GOT3 (cell line): ENCODE measurements around the gene PAPPA2.

Source experiments
- DNase-seq: peaks from one replicate; lab custom pipeline; 2025; ENCODE audit warnings: mixed read lengths; lab: John Stamatoyannopoulos, UW

The PAPPA2 gene

GRCh38 chr1:176803596-176803995, 340.6 kb downstream of the PAPPA2 start:
- DNase-seq, result no peak

DNA sequence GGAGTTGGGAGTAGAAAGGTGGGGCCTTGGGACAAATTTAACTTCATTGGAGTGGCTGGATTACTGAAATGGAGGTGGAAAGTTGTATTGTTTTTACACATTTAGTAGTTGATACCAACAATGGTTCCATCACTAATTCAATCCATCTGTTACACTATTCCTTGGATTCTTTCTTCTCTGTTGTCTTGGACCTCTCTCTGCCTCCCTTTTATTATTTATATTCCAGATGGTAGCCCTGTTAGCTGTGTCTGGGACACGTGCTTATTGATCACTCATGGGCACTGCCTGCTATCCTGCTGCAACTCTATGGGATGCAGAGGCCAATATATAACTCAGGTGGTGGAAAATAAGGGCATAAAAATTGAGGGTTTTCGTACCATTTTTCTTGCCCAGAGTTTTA, 346.3 kb downstream of the PAPPA2 start:
- DNase-seq, result no peak

- no peak for DNase-seq
Observed at GRCh38 chr1:176811511-176812288, 348.7 kb downstream of the PAPPA2 start.

GRCh38 chr1:176815621-176816020, 352.6 kb downstream of the PAPPA2 start:
- DNase-seq, result no peak

DNA sequence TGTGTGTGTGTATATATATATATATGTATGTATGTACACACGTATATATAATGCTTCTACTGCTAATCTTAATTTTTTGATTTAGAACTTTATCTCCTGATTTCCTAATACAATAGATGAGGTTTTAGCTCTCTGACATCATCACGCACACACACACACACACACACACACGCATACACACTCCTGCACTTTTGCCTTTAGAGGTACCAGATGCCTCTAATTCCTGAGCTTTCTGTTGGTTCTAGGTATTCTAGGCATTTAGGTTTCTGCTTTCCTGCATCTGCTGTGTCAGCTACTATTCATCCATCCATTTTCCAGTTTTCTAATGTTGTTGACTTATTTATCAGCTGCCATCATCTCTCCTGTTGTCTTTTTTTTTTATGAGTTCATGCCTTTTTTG, 353.3 kb downstream of the PAPPA2 start:
- DNase-seq, result no peak

GRCh38 chr1:176820391-176821031, 357.5 kb downstream of the PAPPA2 start:
- no peak for DNase-seq

- no peak for DNase-seq
Observed at GRCh38 chr1:176826265-176826664, 363.3 kb downstream of the PAPPA2 start.

GRCh38 chr1:176829261-176829660, 366.3 kb downstream of the PAPPA2 start:
- DNase-seq, result no peak

DNA sequence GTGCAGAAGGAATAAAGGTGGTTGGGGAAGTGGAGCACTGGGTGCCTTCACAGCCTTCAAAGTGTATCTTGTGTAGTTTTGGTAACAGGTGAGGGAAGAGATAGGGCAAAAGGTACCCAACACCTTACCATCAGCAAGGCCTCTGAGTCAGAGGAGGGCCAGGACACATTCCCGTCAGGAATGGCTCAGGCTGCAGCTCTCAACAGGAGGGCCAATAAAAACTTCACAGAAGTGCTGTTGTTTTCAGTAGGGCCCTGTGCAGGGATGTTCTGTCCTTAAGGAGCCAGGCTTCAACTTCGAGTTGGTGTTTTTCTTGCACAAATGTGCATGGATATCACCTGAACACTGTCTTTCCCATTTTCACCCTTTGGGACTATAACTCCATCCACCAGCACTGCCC, 368.2 kb downstream of the PAPPA2 start:
- DNase-seq, result no peak

- no peak for DNase-seq
Observed at GRCh38 chr1:176837708-176838107, 374.7 kb downstream of the PAPPA2 start.

GRCh38 chr1:176838276-176838995, 375.5 kb downstream of the PAPPA2 start:
- no peak for DNase-seq

GRCh38 chr1:176839216-176839615, 376.2 kb downstream of the PAPPA2 start:
- DNase-seq, result no peak

DNA sequence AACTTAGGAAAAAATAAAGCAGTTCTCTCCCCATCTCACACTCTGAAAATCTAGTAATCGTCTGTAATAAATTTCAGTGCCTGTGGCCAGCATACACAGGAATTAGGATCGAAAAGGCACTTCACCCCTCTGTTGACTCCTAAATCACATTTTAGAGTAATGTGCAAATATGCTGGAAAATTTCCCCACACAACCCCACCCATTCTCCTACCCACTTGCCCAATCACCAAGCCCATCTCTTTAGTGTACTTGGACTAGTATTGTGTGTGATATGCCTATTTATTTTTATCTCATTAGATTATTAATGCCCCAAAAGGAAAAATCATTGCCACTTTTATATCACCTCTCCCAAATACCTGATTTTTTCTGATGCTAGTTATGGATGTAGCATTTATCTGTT, 378.3 kb downstream of the PAPPA2 start:
- DNase-seq, result no peak

DNA sequence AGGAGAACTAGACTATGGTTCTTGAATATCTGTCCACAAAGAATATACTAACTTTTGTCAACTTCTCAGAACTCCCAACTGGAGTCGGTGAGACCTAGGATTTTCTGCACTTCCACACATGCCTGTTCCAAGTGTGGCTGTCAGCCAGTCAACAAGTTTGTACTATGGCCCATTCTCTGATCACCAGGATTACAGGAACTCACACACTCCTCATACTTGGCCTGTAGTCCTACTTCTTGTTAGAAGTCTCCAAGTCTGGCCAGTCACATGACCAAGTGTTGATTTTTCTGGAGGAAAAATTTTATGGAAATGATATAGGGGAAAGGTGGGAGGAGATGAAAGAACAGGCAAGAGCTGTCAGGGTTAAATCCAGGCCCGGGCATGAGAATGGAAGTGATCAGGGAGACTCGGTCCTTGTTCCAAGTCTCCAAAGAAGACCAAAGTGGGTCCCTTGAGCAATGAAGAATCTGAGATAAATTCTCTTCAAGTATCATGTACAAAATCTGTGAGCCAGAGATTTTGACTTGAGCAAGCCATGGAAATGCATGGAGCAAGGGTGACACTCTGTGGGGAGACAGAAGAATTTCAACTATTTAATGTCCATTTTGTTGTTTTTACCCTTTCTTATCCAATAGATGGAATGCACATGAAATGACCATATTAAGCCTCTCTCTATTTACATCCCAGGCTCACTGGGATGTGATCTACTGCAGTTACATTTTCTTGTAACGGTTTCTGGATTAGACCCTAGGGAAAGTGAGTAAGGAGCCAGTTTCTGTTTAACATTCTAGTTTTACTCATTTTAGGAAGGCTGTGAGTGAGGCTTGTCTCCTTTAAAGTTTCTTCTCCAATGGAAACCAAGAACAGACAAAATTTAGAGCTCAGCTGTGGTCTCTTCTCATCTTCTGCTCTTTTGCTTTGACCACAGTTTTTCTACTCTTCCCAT, 380.6 kb downstream of the PAPPA2 start:
- no peak for DNase-seq

DNA sequence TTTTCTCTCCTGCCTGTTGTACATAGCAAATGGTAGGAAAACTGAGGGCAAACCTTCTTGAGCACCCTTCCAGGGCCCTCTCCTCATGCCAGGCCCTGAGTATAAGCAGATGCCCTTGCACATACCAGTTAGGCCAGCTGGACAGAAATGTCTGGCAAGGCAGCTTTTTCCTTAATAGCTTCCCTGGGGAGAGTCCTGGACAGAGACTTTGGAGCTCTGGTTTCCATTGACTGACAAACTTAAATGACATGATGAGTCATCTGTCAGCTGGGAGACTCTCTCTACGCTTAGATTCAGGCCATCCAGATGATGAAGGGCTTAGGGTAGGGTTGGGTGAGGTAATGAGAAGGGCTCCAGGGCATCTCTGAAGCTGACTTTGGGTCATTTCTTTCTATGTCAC, 384.1 kb downstream of the PAPPA2 start:
- DNase-seq, result no peak

- DNase-seq, result no peak
Observed at GRCh38 chr1:176849281-176849680, 386.3 kb downstream of the PAPPA2 start.

DNA sequence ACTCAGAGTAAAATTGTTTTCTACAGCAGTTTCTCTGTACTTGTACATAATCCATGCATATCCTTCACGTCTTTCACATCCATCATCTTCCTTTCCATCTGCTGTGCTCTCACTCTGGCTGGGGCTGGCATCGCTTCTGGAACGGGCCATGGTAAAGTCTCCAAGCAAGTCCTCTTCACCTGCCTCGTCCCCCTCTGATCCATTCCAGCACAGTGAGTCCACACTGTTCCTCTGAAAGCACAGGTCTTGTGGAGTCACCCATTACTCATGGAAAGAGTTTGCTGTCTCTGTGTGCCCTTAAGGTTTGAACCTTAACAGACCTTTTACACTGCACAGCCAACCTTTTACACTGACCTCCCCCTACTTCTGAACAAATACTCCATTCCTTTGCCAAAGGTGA, 387.9 kb downstream of the PAPPA2 start:
- no peak for DNase-seq

DNA sequence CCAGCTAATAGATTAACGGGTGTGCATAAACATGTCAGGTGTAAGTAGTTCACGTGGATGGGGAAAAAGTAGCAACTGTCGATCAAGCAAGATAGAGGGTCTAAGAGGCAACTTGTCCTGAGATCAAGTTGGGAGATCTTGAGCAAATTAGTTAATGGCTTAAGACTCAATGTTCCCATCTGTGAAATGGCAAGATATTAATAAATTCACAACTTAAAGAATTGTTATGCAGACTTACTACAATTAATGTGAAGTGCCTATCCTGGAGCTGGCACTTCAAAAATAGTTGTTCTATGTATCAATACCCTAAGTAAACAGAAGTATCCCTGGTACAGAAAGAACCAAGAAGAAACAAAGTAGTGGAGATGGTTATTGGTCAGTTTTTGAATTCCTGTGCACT, 389.1 kb downstream of the PAPPA2 start:
- no peak for DNase-seq

GRCh38 chr1:176853503-176853902, 390.5 kb downstream of the PAPPA2 start:
- no peak for DNase-seq

- DNase-seq, result no peak
Observed at GRCh38 chr1:176854121-176854520, 391.1 kb downstream of the PAPPA2 start.

- DNase-seq, result no peak
Observed at GRCh38 chr1:176854758-176855745, 392.1 kb downstream of the PAPPA2 start.
